ENCODE results near the gene SLX4.

Gene SLX4

GRCh38 chr16:3549906-3550305 lies 61.5 kb downstream of the SLX4 start:
- no peaks in the 10 kb centered on the region for H3K79me1 ChIP-seq (ENCODE audit: low read length)
- H3K9me3 ChIP-seq (ENCODE audit: insufficient read depth, low read depth, low read length) = peaks cover 3% of the 10 kb centered on the region
- no peak overlapping the region for H4K12ac ChIP-seq (ENCODE audit: low read depth, low read length)
- H2AK5ac ChIP-seq (ENCODE audit: low read length) = no peak overlapping the region
- H3K4me2 ChIP-seq (ENCODE audit: low read length) = no peak overlapping the region
- H3K14ac ChIP-seq (ENCODE audit: low read length) = no peak overlapping the region
- H2BK12ac ChIP-seq (ENCODE audit: low read length) = no peak overlapping the region
- no peak overlapping the region for H4K8ac ChIP-seq (ENCODE audit: low read depth, low read length)
- H3K27ac ChIP-seq (ENCODE audit: low read depth, low read length) = no peak overlapping the region
- no peak overlapping the region for H3K23ac ChIP-seq (ENCODE audit: low read length)
- H3K27me3 ChIP-seq (ENCODE audit: insufficient read depth, low read length) = peaks cover 3% of the 10 kb centered on the region
- no peak overlapping the region for H4K91ac ChIP-seq (ENCODE audit: low read depth, low read length)
- no peaks in the 10 kb centered on the region for H3K79me2 ChIP-seq (ENCODE audit: control insufficient read depth, insufficient read depth, low read length, poor library complexity)
- H3K9ac ChIP-seq (ENCODE audit: low read length) = no peak overlapping the region
- H3K4ac ChIP-seq (ENCODE audit: low read depth, low read length) = no peak overlapping the region
- H3K36me3 ChIP-seq (ENCODE audit: control insufficient read depth in 1 of 2, insufficient read depth in 2 of 2, low read length in 2 of 2) = no peaks in the 10 kb centered on the region
- H3K4me3 ChIP-seq (ENCODE audit: low read depth, low read length) = no peak overlapping the region
- WGBS (ENCODE audit: extremely low coverage, insufficient coverage, insufficient read length) = no CpG with 5 or more reads among the region's 2 CpGs
- no peak overlapping the region for H3K18ac ChIP-seq (ENCODE audit: low read length)
- no peak overlapping the region for H2AFZ ChIP-seq (ENCODE audit: insufficient read depth, low read length, poor library complexity)
- no peaks in the 10 kb centered on the region for H3K4me1 ChIP-seq (ENCODE audit: control insufficient read depth in 1 of 2, insufficient read depth in 2 of 2, low read length in 2 of 2)
- H2BK120ac ChIP-seq (ENCODE audit: insufficient read depth, low read length, poor library complexity) = no peak overlapping the region
- no peak for DNase-seq
- H2BK5ac ChIP-seq (ENCODE audit: low read depth, low read length, poor library complexity) = no peak overlapping the region

GRCh38 chr16:3548859-3549258 lies 62.5 kb downstream of the SLX4 start:
- no peaks in the 10 kb centered on the region for H3K4me1 ChIP-seq (ENCODE audit: control insufficient read depth in 1 of 2, insufficient read depth in 2 of 2, low read length in 2 of 2)
- H3K27me3 ChIP-seq (ENCODE audit: insufficient read depth, low read length) = peaks cover 3% of the 10 kb centered on the region
- H3K4ac ChIP-seq (ENCODE audit: low read depth, low read length) = no peak overlapping the region
- no peak overlapping the region for H2AK5ac ChIP-seq (ENCODE audit: low read length)
- no peak overlapping the region for H3K27ac ChIP-seq (ENCODE audit: low read depth, low read length)
- H3K4me3 ChIP-seq (ENCODE audit: low read depth, low read length) = no peak overlapping the region
- peaks cover 3% of the 10 kb centered on the region for H3K9me3 ChIP-seq (ENCODE audit: insufficient read depth, low read depth, low read length)
- no peak overlapping the region for H4K91ac ChIP-seq (ENCODE audit: low read depth, low read length)
- no peak overlapping the region for H3K4me2 ChIP-seq (ENCODE audit: low read length)
- H3K79me1 ChIP-seq (ENCODE audit: low read length) = no peaks in the 10 kb centered on the region
- H3K18ac ChIP-seq (ENCODE audit: low read length) = no peak overlapping the region
- no peaks in the 10 kb centered on the region for H3K36me3 ChIP-seq (ENCODE audit: control insufficient read depth in 1 of 2, insufficient read depth in 2 of 2, low read length in 2 of 2)
- no peak overlapping the region for H2BK5ac ChIP-seq (ENCODE audit: low read depth, low read length, poor library complexity)
- WGBS (ENCODE audit: extremely low coverage, insufficient coverage, insufficient read length) = no CpG with 5 or more reads among the region's 15 CpGs
- no peak overlapping the region for H2AFZ ChIP-seq (ENCODE audit: insufficient read depth, low read length, poor library complexity)
- H3K23ac ChIP-seq (ENCODE audit: low read length) = no peak overlapping the region
- no peak overlapping the region for H3K14ac ChIP-seq (ENCODE audit: low read length)
- H4K8ac ChIP-seq (ENCODE audit: low read depth, low read length) = no peak overlapping the region
- H3K79me2 ChIP-seq (ENCODE audit: control insufficient read depth, insufficient read depth, low read length, poor library complexity) = no peaks in the 10 kb centered on the region
- H2BK120ac ChIP-seq (ENCODE audit: insufficient read depth, low read length, poor library complexity) = no peak overlapping the region
- no peak overlapping the region for H2BK12ac ChIP-seq (ENCODE audit: low read length)
- no peak overlapping the region for H4K12ac ChIP-seq (ENCODE audit: low read depth, low read length)
- H3K9ac ChIP-seq (ENCODE audit: low read length) = no peak overlapping the region
- DNase-seq = no peak

GRCh38 chr16:3548445-3548844 lies 63.0 kb downstream of the SLX4 start:
- Histone ChIP-seq H3K23ac (ENCODE audit: low read length) (no peak overlapping the region), H4K12ac (ENCODE audit: low read depth, low read length) (no peak overlapping the region), H3K4me2 (ENCODE audit: low read length) (no peak overlapping the region), H3K27me3 (ENCODE audit: insufficient read depth, low read length) (peaks cover 3% of the 10 kb centered on the region), H3K14ac (ENCODE audit: low read length) (no peak overlapping the region), H2AK5ac (ENCODE audit: low read length) (no peak overlapping the region), H2BK120ac (ENCODE audit: insufficient read depth, low read length, poor library complexity) (no peak overlapping the region), H3K9me3 (ENCODE audit: insufficient read depth, low read depth, low read length) (peaks cover 3% of the 10 kb centered on the region), H3K79me2 (ENCODE audit: control insufficient read depth, insufficient read depth, low read length, poor library complexity) (no peaks in the 10 kb centered on the region), H2BK5ac (ENCODE audit: low read depth, low read length, poor library complexity) (no peak overlapping the region), H4K8ac (ENCODE audit: low read depth, low read length) (no peak overlapping the region), H3K4me3 (ENCODE audit: low read depth, low read length) (no peak overlapping the region), H3K4ac (ENCODE audit: low read depth, low read length) (no peak overlapping the region), H3K18ac (ENCODE audit: low read length) (no peak overlapping the region), H3K27ac (ENCODE audit: low read depth, low read length) (no peak overlapping the region), H2AFZ (ENCODE audit: insufficient read depth, low read length, poor library complexity) (no peak overlapping the region), H2BK12ac (ENCODE audit: low read length) (no peak overlapping the region), H3K4me1 (ENCODE audit: control insufficient read depth in 1 of 2, insufficient read depth in 2 of 2, low read length in 2 of 2) (no peaks in the 10 kb centered on the region), H4K91ac (ENCODE audit: low read depth, low read length) (no peak overlapping the region), H3K79me1 (ENCODE audit: low read length) (no peaks in the 10 kb centered on the region), H3K36me3 (ENCODE audit: control insufficient read depth in 1 of 2, insufficient read depth in 2 of 2, low read length in 2 of 2) (no peaks in the 10 kb centered on the region), H3K9ac (ENCODE audit: low read length) (no peak overlapping the region)
- no CpG with 5 or more reads among the region's 10 CpGs for WGBS (ENCODE audit: extremely low coverage, insufficient coverage, insufficient read length)
- no peak for DNase-seq

- WGBS (ENCODE audit: extremely low coverage, insufficient coverage, insufficient read length) = 100% methylated on average over 1 of the region's 15 CpGs
- H3K27me3 ChIP-seq (ENCODE audit: insufficient read depth, low read length) = no peaks in the 10 kb centered on the region
- H3K27ac ChIP-seq (ENCODE audit: low read depth, low read length) = no peak overlapping the region
- H3K36me3 ChIP-seq (ENCODE audit: control insufficient read depth in 1 of 2, insufficient read depth in 2 of 2, low read length in 2 of 2) = no peaks in the 10 kb centered on the region
- no peak overlapping the region for H3K4me2 ChIP-seq (ENCODE audit: low read length)
- no peak overlapping the region for H3K4me3 ChIP-seq (ENCODE audit: low read depth, low read length)
- no peak overlapping the region for H3K4ac ChIP-seq (ENCODE audit: low read depth, low read length)
- no peak overlapping the region for H3K18ac ChIP-seq (ENCODE audit: low read length)
- no peak overlapping the region for H2BK5ac ChIP-seq (ENCODE audit: low read depth, low read length, poor library complexity)
- no peaks in the 10 kb centered on the region for H3K4me1 ChIP-seq (ENCODE audit: control insufficient read depth in 1 of 2, insufficient read depth in 2 of 2, low read length in 2 of 2)
- no peak overlapping the region for H4K91ac ChIP-seq (ENCODE audit: low read depth, low read length)
- H2BK12ac ChIP-seq (ENCODE audit: low read length) = no peak overlapping the region
- H2AK5ac ChIP-seq (ENCODE audit: low read length) = no peak overlapping the region
- no peak overlapping the region for H3K9ac ChIP-seq (ENCODE audit: low read length)
- no peak overlapping the region for H4K12ac ChIP-seq (ENCODE audit: low read depth, low read length)
- H3K14ac ChIP-seq (ENCODE audit: low read length) = no peak overlapping the region
- no peaks in the 10 kb centered on the region for H3K79me1 ChIP-seq (ENCODE audit: low read length)
- H3K9me3 ChIP-seq (ENCODE audit: insufficient read depth, low read depth, low read length) = peaks cover 3% of the 10 kb centered on the region
- no peak overlapping the region for H3K23ac ChIP-seq (ENCODE audit: low read length)
- no peak overlapping the region for H4K8ac ChIP-seq (ENCODE audit: low read depth, low read length)
- H3K79me2 ChIP-seq (ENCODE audit: control insufficient read depth, insufficient read depth, low read length, poor library complexity) = no peaks in the 10 kb centered on the region
- no peak for DNase-seq
- no peak overlapping the region for H2BK120ac ChIP-seq (ENCODE audit: insufficient read depth, low read length, poor library complexity)
- H2AFZ ChIP-seq (ENCODE audit: insufficient read depth, low read length, poor library complexity) = no peak overlapping the region
Measured at GRCh38 chr16:3546986-3547682, 64.3 kb downstream of the SLX4 start.

All from trophoblast cell (in vitro differentiated cells and primary cell).